ENCODE results near the gene MELK. TPM values are rescaled to one million over a fixed set of nuclear protein-coding genes. Genes with fewer than 3 reads are reported as not detected.

Gene MELK
- total RNA-seq, 2 donors from 2014 or later: 1.1 to 21.0 TPM

DNA sequence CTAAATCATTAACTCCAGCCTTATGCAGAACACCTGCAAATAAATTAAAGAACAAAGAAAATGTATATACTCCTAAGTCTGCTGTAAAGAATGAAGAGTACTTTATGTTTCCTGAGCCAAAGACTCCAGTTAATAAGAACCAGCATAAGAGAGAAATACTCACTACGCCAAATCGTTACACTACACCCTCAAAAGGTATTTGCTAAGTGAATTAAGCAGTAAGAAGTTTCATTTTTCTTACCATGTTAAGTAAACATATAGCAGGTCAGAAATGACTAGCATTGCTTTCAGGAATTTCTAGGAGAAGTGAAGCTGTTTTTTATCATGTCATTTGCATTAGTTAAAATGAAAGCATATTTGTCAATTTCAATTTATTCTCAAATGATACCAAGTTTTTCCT is 92.7 kb downstream of the MELK start:
- WGBS: 74% methylated on average over 2 of the region's 2 CpGs

GRCh38 chr9:36665921-36666431 is 93.3 kb downstream of the MELK start:
- 99% methylated on average over 3 of the region's 3 CpGs for WGBS
- H3K4me1 ChIP-seq (replicated peaks): no peaks in the 10 kb centered on the region
- H3K27me3 ChIP-seq (replicated peaks; ENCODE audit: insufficient read depth): no peaks in the 10 kb centered on the region
- no peaks in the 10 kb centered on the region for H3K36me3 ChIP-seq
- H3K27ac ChIP-seq: no peak overlapping the region
- no peak for DNase-seq (ENCODE audit: low spot score)
- H3K9me3 ChIP-seq: no peaks in the 10 kb centered on the region
- TF ChIP-seq POLR2AphosphoS5 (IDR thresholded peaks at IDR 0.05): no peak
- no peak overlapping the region for H3K4me3 ChIP-seq
- intact Hi-C loops (cut with DNase I): no loop called here

More for the DNA sequence above, 92.7 kb downstream of the MELK start:
- TF ChIP-seq POLR2AphosphoS5 (IDR thresholded peaks at IDR 0.05): no peak
- TF ChIP-seq CTCF (IDR thresholded peaks at IDR 0.05): no peak
- TF ChIP-seq POLR2A (IDR thresholded peaks at IDR 0.05): no peak
- H3K9me3 ChIP-seq: no peaks in the 10 kb centered on the region
- H3K4me3 ChIP-seq: no peak overlapping the region
- H3K27me3 ChIP-seq (replicated peaks; ENCODE audit: insufficient read depth): no peaks in the 10 kb centered on the region
- DNase-seq (ENCODE audit: low spot score): no peak
- intact Hi-C loops (cut with DNase I): no loop called here
- H3K36me3 ChIP-seq: no peaks in the 10 kb centered on the region
- H3K27ac ChIP-seq: no peak overlapping the region
- no peaks in the 10 kb centered on the region for H3K4me1 ChIP-seq (replicated peaks)

- TF ChIP-seq POLR2AphosphoS5 (IDR thresholded peaks at IDR 0.05) (no peak), POLR2A (IDR thresholded peaks at IDR 0.05) (no peak), CTCF (IDR thresholded peaks at IDR 0.05) (no peak)
- Histone ChIP-seq H3K9me3 (no peaks in the 10 kb centered on the region), H3K27me3 (replicated peaks; ENCODE audit: insufficient read depth) (no peaks in the 10 kb centered on the region), H3K27ac (no peak overlapping the region), H3K36me3 (no peaks in the 10 kb centered on the region), H3K4me3 (no peak overlapping the region), H3K4me1 (replicated peaks) (no peaks in the 10 kb centered on the region)
- 88% methylated on average over 3 of the region's 3 CpGs for WGBS
- intact Hi-C loops (cut with DNase I): no loop called here
- DNase-seq (ENCODE audit: low spot score): no peak
Observed at GRCh38 chr9:36671561-36671960, 98.9 kb downstream of the MELK start.

- Histone ChIP-seq H3K4me1 (replicated peaks) (no peaks in the 10 kb centered on the region), H3K27ac (no peak overlapping the region), H3K27me3 (replicated peaks; ENCODE audit: insufficient read depth) (no peaks in the 10 kb centered on the region), H3K36me3 (no peaks in the 10 kb centered on the region), H3K9me3 (no peaks in the 10 kb centered on the region), H3K4me3 (no peak overlapping the region)
- no peak for TF ChIP-seq POLR2A (IDR thresholded peaks at IDR 0.05)
- no peak for TF ChIP-seq POLR2AphosphoS5 (IDR thresholded peaks at IDR 0.05)
- TF ChIP-seq CTCF (IDR thresholded peaks at IDR 0.05): no peak
- intact Hi-C loops (cut with DNase I): no loop called here
- 75% methylated on average over 1 of the region's 1 CpG for WGBS
- no peak for DNase-seq (ENCODE audit: low spot score)
Observed at GRCh38 chr9:36676091-36676490, 103.4 kb downstream of the MELK start.

- DNase-seq (ENCODE audit: low spot score): no peak
- TF ChIP-seq POLR2AphosphoS5 (IDR thresholded peaks at IDR 0.05) (no peak), POLR2A (IDR thresholded peaks at IDR 0.05) (no peak), CTCF (IDR thresholded peaks at IDR 0.05) (no peak)
- Histone ChIP-seq H3K27ac (no peak overlapping the region), H3K36me3 (no peaks in the 10 kb centered on the region), H3K4me3 (no peak overlapping the region), H3K9me3 (no peaks in the 10 kb centered on the region), H3K4me1 (replicated peaks) (no peaks in the 10 kb centered on the region), H3K27me3 (replicated peaks; ENCODE audit: insufficient read depth) (no peaks in the 10 kb centered on the region)
- 84% methylated on average over 8 of the region's 8 CpGs for WGBS
- intact Hi-C loops (cut with DNase I): no loop called here
Observed at GRCh38 chr9:36676778-36677485, 104.2 kb downstream of the MELK start.

Measured in prostate gland (tissue), 2 donors.